Mucosa of rectum (tissue), 2 donors: ENCODE results near the gene PLK5.
"Not testable (repeated sequence)": the region's sequence is repeated elsewhere in the genome, so short reads cannot be mapped to it uniquely, and the experiment has no call there.

Source experiments
- H3K27ac ChIP-seq, 2 donors: one replicate each; pipeline ENCODE4 v1.7.0; 2013; ENCODE audit warnings: inconsistent platforms in 2 of 2, low read depth in 2 of 2, low read length in 2 of 2
- H3K27me3 ChIP-seq, 2 donors: one replicate each; pipeline ENCODE4 v1.7.0; 2013; ENCODE audit warnings: low read length in 2 of 2; ENCODE audit not compliant: control insufficient read depth in 2 of 2, insufficient read depth in 2 of 2
- H3K36me3 ChIP-seq, 2 donors: one replicate each; pipeline ENCODE4 v1.7.0; 2013; ENCODE audit warnings: low read length in 2 of 2; ENCODE audit not compliant: control insufficient read depth in 2 of 2, insufficient read depth in 2 of 2
- H3K4me1 ChIP-seq, 2 donors: one replicate each; pipeline ENCODE4 v1.7.0; 2013; ENCODE audit warnings: low read length in 2 of 2, mild to moderate bottlenecking in 1 of 2; ENCODE audit not compliant: control insufficient read depth in 2 of 2, insufficient read depth in 2 of 2
- H3K4me3 ChIP-seq, 2 donors: one replicate each; pipeline ENCODE4 v1.7.0; 2013; ENCODE audit warnings: low read length in 2 of 2
- H3K9ac ChIP-seq, 2 donors: one replicate each; pipeline ENCODE4 v1.7.0; 2013; ENCODE audit warnings: low read length in 2 of 2, low read depth in 1 of 2, mild to moderate bottlenecking in 1 of 2
- H3K9me3 ChIP-seq, 2 donors: one replicate each; pipeline ENCODE4 v1.7.0; 2013; ENCODE audit warnings: low read length in 2 of 2; ENCODE audit not compliant: control insufficient read depth in 2 of 2
- donor health status: healthy.
- donor health status: Normal muscosa, but diverticular disease.

Gene PLK5

GRCh38 chr19:1534972-1535371 is 11.1 kb downstream of the PLK5 start:
- H3K27me3 ChIP-seq: no peaks in the 10 kb centered on the region
- no peak overlapping the region for H3K27ac ChIP-seq
- no peak overlapping the region for H3K9ac ChIP-seq
- no peak overlapping the region for H3K4me3 ChIP-seq
- no peaks in the 10 kb centered on the region for H3K4me1 ChIP-seq
- no peaks in the 10 kb centered on the region for H3K36me3 ChIP-seq
- no peaks in the 10 kb centered on the region for H3K9me3 ChIP-seq

DNA sequence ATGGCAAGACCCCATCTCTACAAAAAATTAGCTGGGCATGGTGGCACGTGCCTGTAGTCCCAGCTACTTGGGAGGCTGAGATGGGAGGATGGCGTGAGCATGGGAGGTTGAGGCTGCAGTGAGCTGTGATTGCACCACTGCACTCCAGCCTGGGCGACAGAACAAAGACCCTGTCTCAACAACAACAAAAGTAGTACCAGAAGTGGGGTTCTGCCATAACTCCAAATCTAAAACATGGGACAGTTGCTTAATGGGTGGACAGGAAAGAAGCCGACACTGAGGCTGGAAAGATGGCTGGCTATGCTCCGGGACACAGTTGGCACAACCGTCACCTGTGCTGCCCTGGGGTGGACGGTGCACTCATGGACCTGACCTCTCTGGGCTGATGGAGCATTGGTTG is 11.8 kb downstream of the PLK5 start:
- not testable (repeated sequence) for H3K27me3 ChIP-seq, H3K9me3 ChIP-seq, H3K9ac ChIP-seq, H3K36me3 ChIP-seq, H3K4me3 ChIP-seq, H3K4me1 ChIP-seq, H3K27ac ChIP-seq

DNA sequence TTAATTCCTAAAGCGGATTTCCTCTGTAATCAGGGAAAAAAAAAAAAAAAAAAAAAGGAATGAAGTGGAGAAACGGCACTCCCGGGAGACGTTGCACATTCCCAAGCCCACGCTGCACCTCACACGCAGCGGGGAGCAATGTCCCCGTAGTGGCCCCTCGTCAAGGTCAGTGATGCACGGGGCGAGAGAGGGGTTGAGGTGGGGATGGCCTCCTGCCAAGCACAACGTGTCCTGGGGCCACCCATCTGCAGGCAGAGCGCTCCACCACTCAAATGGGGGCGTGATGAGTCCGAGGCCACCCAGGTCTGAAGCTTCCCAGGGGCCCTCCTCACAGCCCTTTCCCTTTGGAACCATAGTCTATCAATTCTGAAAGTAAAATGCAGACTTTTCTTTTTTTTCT is 15.1 kb downstream of the PLK5 start:
- H3K27ac ChIP-seq: no peak overlapping the region
- H3K9me3 ChIP-seq: no peaks in the 10 kb centered on the region
- H3K27me3 ChIP-seq: no peaks in the 10 kb centered on the region
- no peak overlapping the region for H3K4me3 ChIP-seq
- H3K9ac ChIP-seq: no peak overlapping the region
- no peaks in the 10 kb centered on the region for H3K36me3 ChIP-seq
- no peaks in the 10 kb centered on the region for H3K4me1 ChIP-seq

- H3K4me1 ChIP-seq, H3K27me3 ChIP-seq, H3K36me3 ChIP-seq, H3K9ac ChIP-seq, H3K9me3 ChIP-seq, H3K4me3 ChIP-seq, H3K27ac ChIP-seq: not testable (repeated sequence)
These were observed 15.9 kb downstream of the PLK5 start for GRCh38 chr19:1539749-1540148.

GRCh38 chr19:1540365-1540925 is 16.6 kb downstream of the PLK5 start:
- Histone ChIP-seq H3K27me3 (no peaks in the 10 kb centered on the region), H3K27ac (no peak overlapping the region), H3K4me1 (no peaks in the 10 kb centered on the region)

GRCh38 chr19:1549332-1549945 is 25.6 kb downstream of the PLK5 start:
- Histone ChIP-seq H3K27ac (no peak overlapping the region), H3K27me3 (no peaks in the 10 kb centered on the region), H3K36me3 (no peaks in the 10 kb centered on the region), H3K9ac (no peak overlapping the region), H3K4me3 (no peak overlapping the region), H3K9me3 (no peaks in the 10 kb centered on the region), H3K4me1 (peaks cover 0 to 5% of the 10 kb centered on the region in 2 donors)

More at GRCh38 chr19:1540365-1540925, 16.6 kb downstream of the PLK5 start:
- Histone ChIP-seq H3K9me3 (no peaks in the 10 kb centered on the region), H3K9ac (no peak overlapping the region), H3K4me3 (no peak overlapping the region), H3K36me3 (no peaks in the 10 kb centered on the region)

DNA sequence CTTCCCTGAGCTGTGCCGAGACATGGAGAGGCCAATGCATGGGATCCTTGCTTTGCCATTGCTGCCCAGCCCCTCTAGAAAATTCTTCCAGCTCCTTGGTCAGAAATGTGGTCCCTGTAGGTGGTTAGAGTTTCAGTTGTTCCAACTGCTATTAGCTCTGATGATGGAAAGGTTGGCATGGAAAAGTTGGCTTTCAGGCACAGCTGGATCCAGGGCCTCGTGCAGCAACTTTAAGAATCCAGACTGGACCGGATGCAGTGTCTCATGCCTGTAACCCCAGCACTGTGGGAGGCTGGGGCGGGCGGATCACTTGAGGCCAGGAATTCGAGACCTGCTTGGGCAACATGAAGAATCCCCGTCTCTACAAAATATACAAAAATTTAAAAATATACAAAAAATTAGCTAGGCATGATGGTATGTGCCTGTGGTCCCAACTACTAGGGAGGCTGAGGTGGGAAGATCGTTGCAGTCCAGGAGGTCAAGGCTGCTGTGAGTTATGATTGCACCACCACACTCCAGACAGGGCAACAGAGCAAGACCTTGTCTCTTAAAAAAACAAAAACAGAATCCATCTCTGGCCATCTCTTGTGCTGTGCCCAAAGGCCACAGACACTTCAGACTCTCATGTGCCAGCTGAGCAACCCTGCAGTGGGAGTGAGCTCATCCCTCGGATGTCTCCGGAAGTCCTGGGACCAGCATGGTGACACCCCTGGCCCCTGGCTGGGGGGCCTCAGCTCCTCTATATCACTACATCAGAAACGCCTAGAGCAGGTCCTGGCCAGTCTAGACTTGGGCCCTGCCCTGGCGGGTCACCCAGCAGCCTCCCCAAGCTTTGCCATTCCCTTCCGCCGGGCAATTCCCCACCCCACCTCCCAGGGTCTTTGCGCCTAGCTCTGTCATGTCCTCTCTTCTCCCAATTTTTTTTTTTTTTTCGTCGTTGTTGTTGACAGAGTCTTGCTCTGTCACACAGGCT is 27.5 kb downstream of the PLK5 start:
- Histone ChIP-seq H3K36me3 (no peaks in the 10 kb centered on the region), H3K4me3 (no peak overlapping the region), H3K9me3 (no peaks in the 10 kb centered on the region), H3K27ac (no peak overlapping the region), H3K4me1 (peaks cover 0 to 2% of the 10 kb centered on the region in 2 donors), H3K27me3 (no peaks in the 10 kb centered on the region), H3K9ac (no peak overlapping the region)

DNA sequence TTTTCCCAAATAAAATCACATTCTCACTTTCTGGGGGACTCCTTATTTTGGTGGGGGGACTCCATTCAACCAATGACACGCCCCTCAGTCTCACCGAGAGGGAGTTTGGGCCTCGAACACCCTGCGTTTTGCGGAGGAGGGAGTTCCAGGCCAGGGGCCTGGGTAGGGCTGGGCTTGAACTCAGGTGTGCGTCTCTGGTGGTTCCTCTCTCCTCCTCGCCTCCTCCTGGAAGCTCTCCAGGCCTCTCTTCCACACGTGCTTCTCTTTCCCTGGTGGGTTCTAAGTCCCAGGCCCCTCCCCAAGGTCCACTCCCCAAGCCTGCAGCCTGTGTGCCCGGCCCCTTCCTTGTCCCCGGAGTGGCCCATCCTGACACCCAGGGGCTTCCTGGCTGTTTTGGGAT is 29.5 kb downstream of the PLK5 start:
- Histone ChIP-seq H3K27ac (no peak overlapping the region), H3K4me1 (no peaks in the 10 kb centered on the region), H3K9ac (no peak overlapping the region), H3K9me3 (no peaks in the 10 kb centered on the region), H3K27me3 (no peaks in the 10 kb centered on the region), H3K4me3 (no peak overlapping the region), H3K36me3 (no peaks in the 10 kb centered on the region)

DNA sequence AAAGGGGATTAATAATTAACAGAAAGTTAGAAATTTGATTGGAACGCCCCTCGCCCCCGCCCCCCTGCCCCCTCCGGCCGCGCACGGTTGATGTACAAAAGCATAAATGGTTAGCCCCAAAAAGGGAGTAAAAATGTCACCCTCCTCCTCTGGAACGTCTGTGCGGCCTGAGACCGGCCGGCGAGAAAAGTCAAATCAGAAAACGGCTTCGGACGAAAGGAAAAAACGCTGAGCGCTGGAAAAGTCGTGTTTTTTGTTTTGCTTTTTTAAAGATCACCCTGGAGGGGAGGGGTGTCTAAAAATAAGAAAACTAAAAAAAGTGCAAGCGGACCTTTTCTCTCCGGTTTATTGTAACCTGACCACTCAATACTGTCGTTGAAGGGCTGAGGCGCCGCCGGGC is 31.1 kb downstream of the PLK5 start:
- no peaks in the 10 kb centered on the region for H3K4me1 ChIP-seq
- no peaks in the 10 kb centered on the region for H3K9me3 ChIP-seq
- no peaks in the 10 kb centered on the region for H3K36me3 ChIP-seq
- no peak overlapping the region for H3K9ac ChIP-seq
- H3K27me3 ChIP-seq: no peaks in the 10 kb centered on the region
- no peak overlapping the region for H3K27ac ChIP-seq
- H3K4me3 ChIP-seq: no peak overlapping the region
